K562 (cell line): Measurements from ENCODE around the gene SNX15. TPM values are rescaled to one million over a fixed set of nuclear protein-coding genes. Genes with fewer than 3 reads are reported as not detected.
A peak's percentile ranks its signal among the peaks of the same experiment; 100 is the strongest.

ENCODE experiments used
- ADNP ChIP-seq: fragments of 200-800 bp; sonication (Bioruptor generic); IDR thresholded peaks from 2 replicates; pipeline ENCODE4 v1.6.1; 2016; ENCODE audit warnings: missing genetic modification characterization, missing compliant biosample characterization
- ATF1 ChIP-seq, 2 experiments: fragments of 450-650 bp in 1 of 2; IDR thresholded peaks; 2 replicates each; pipeline ENCODE4 v1.6.1; 2016; ENCODE audit warnings: missing compliant biosample characterization in 1 of 2, missing genetic modification characterization in 1 of 2
- CEBPG ChIP-seq, 3 experiments: fragments of 200-800 bp in 1 of 3; sonication (Bioruptor generic) in 1 of 3; sonication (generic) in 1 of 3; formaldehyde crosslinking in 1 of 3; IDR thresholded peaks in 2 of 3; conservative IDR thresholded peaks in 1 of 3; 2 replicates each; pipeline versions ENCODE4 v1.6.1 to v1.8.0; 2016 to 2022; ENCODE audit warnings: missing compliant biosample characterization in 2 of 3, missing genetic modification characterization in 2 of 3, mild to moderate bottlenecking in 1 of 3, missing genetic modification reagents in 1 of 3
- IFI16 ChIP-seq: fragments of 250-450 bp; sonication (Bioruptor Pico); IDR thresholded peaks from 2 replicates; pipeline ENCODE4 v2.1.2; 2022; ENCODE audit warnings: mild to moderate bottlenecking, inconsistent platforms
- MYNN ChIP-seq, 2 experiments: sonication (generic); formaldehyde crosslinking in 1 of 2; IDR thresholded peaks; 2 replicates each; pipeline versions ENCODE4 v1.5.0 to v1.6.1; 2016 to 2020; ENCODE audit warnings: antibody characterized with exemption in 1 of 2, missing genetic modification reagents in 1 of 2
- NEUROD1 ChIP-seq: fragments of 150-350 bp; IDR thresholded peaks from 2 replicates; pipeline ENCODE4 v1.6.1; 2014; ENCODE audit warnings: borderline replicate concordance, low read length, low read depth; ENCODE audit not compliant: partially characterized antibody
- NR2C1 ChIP-seq, 2 experiments: fragments of 450-650 bp; IDR thresholded peaks; 2 replicates each; pipeline ENCODE4 v1.6.1; 2017; ENCODE audit warnings: mild to moderate bottlenecking in 2 of 2, antibody characterized with exemption in 1 of 2, inconsistent platforms in 1 of 2, missing compliant biosample characterization in 1 of 2, missing genetic modification characterization in 1 of 2
- TGIF2 ChIP-seq: sonication (generic); formaldehyde crosslinking; IDR thresholded peaks from 2 replicates; pipeline ENCODE4 v1.8.1; 2022; ENCODE audit warnings: mild to moderate bottlenecking, missing genetic modification reagents, moderate library complexity
- ZHX1 ChIP-seq: fragments of 150-350 bp; conservative IDR thresholded peaks from 2 replicates; pipeline ENCODE4 v1.6.1; 2014; ENCODE audit warnings: low read length
- ZNF212 ChIP-seq: fragments of 450-650 bp; formaldehyde crosslinking; IDR thresholded peaks from 2 replicates; pipeline ENCODE4 v1.4.0; 2020; ENCODE audit warnings: mild to moderate bottlenecking
- polyA plus RNA-seq, 8 experiments: library from polyadenylated mRNA; depleted of rRNA in 4 of 8; stranded (reverse) in 5 of 8; unstranded in 3 of 8; fragments of >200 nt; fragmentation: Nextera tagmentation in 2 of 8; fragmentation: Illumina TruSeq in 1 of 8; extraction: Ambion mirVana in 2 of 8; extraction: Trizol in 1 of 8; gene quantifications; 2 replicates each; pipeline versions ENCODE4 v1.2.1 to v1.2.3, GENCODE V29; 2011 to 2014; ENCODE audit warnings: inconsistent platforms in 1 of 8, missing spikeins in 1 of 8
- total RNA-seq, 7 experiments: library from RNA; depleted of rRNA in 6 of 7; stranded (reverse); fragments of >200 nt in 6 of 7; fragmentation: Illumina TruSeq in 2 of 7; extraction: Trizol in 2 of 7; gene quantifications; 2 replicates each; pipeline versions ENCODE4 v1.2.1 to v1.2.3, GENCODE V29; 2011 to 2021; ENCODE audit warnings: low replicate concordance in 1 of 7
- TF ChIP-seq, protein P1 (sequence below): fragments of 250-450 bp; sonication (Bioruptor Pico); IDR thresholded peaks from 2 replicates; pipeline ENCODE4 v1.4.0; 2020; ENCODE audit warnings: mild to moderate bottlenecking
- TF ChIP-seq, protein P2 (sequence below): fragments of 250-450 bp; sonication (Bioruptor Pico); IDR thresholded peaks from 2 replicates; pipeline ENCODE4 v1.8.0; 2021; ENCODE audit warnings: moderate library complexity, mild to moderate bottlenecking, inconsistent platforms
- TF ChIP-seq, protein P3 (sequence below), 3 experiments: fragments of 200-800 bp in 1 of 3; fragments of 250-450 bp in 1 of 3; fragments of 450-650 bp in 1 of 3; sonication (Bioruptor Pico) in 1 of 3; sonication (Bioruptor generic) in 1 of 3; formaldehyde crosslinking in 1 of 3; IDR thresholded peaks; 2 replicates each; pipeline versions ENCODE4 v1.6.1 to v1.8.0; 2016 to 2022; ENCODE audit warnings: mild to moderate bottlenecking in 2 of 3, missing genetic modification characterization in 2 of 3, missing compliant biosample characterization in 1 of 3, moderate library complexity in 1 of 3

SNX15 gene
- total and polyA plus RNA-seq, 9 of the 15 experiments (the other 6 are each of a cell fraction or from before 2014, with no cell fraction given), result 1.8 to 27.8 (median 15.2) TPM

DNA sequence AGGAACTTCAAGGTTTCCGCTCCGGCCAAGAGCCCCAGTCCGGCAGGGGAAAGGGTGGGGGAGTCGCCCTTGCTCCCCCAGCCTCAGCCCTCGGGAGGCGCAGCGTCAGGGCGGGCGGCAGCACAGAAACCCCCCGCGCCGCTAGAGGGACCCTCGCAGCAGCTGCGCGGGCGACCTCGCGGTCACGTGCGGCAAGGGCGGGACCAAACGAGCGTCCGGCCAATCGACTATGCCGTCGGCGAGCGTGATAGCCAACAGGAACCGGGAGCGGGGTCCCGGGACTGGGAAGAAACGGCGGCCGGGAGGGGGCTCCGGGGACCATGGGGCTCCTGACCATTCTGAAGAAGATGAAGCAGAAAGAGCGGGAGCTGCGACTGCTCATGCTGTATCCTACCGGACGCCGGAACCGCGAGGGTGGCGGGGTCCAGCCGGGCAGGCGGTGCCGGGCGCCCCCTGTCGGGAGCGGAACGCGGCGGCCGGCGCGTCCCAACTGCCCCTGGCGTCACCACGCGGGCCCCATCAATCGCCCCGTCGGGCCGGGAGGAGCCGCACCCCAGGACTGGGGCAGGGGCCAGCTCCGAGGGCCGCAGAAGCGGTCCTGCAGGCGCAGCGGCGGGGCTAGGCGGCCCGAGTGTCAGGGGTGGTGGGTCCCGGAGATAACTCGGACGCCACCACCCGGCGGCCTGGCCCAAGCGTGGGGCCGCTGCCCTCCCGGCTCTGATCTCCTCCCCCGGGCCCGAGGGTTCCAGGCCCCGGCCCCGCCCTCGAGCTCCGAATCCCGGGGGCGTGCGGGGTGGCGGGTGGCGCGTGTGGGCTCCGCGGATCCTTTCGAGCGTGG, 13.1 kb upstream of the SNX15 start, which contains the start of gene ARL2 (continued):
- TF ChIP-seq, protein P1, sequence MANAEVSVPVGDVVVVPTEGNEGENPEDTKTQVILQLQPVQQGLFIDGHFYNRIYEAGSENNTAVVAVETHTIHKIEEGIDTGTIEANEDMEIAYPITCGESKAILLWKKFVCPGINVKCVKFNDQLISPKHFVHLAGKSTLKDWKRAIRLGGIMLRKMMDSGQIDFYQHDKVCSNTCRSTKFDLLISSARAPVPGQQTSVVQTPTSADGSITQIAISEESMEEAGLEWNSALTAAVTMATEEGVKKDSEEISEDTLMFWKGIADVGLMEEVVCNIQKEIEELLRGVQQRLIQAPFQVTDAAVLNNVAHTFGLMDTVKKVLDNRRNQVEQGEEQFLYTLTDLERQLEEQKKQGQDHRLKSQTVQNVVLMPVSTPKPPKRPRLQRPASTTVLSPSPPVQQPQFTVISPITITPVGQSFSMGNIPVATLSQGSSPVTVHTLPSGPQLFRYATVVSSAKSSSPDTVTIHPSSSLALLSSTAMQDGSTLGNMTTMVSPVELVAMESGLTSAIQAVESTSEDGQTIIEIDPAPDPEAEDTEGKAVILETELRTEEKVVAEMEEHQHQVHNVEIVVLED (CRISPR knock-in tag), result peak; percentile 92
- TF ChIP-seq NR2C1 (IDR thresholded peaks at IDR 0.05) (peak; percentile 49; the same call in 1 of the 2 replicates), NR2C1 (tag; IDR thresholded peaks at IDR 0.05) (peak; percentile 71; the same call in 1 of the 2 replicates), TGIF2 (CRISPR knock-in tag) (peak; percentile 96; the same call in 1 of the 2 replicates), IFI16 (CRISPR knock-in tag) (no peak), ATF1 (CRISPR knock-in tag; IDR thresholded peaks at IDR 0.05) (0 out of 2 replicates have a peak, but pooled peaks have one; percentile 24), ATF1 (tag; IDR thresholded peaks at IDR 0.05) (peak; percentile 93), CEBPG (CRISPR knock-in tag; IDR thresholded peaks at IDR 0.05) (no peak; the same call in 1 of the 2 replicates), CEBPG (tag; conservative IDR thresholded peaks at IDR 0.05 in 1 of 2, IDR thresholded peaks at IDR 0.05 in 1 of 2) (no peak), ZNF212 (CRISPR knock-in tag) (0 out of 2 replicates have a peak, but pooled peaks have one; percentile 20), NEUROD1 (peak; percentile 11), MYNN (IDR thresholded peaks at IDR 0.05) (0 out of 2 replicates have a peak, but pooled peaks have one; percentile 34), MYNN (CRISPR knock-in tag; IDR thresholded peaks at IDR 0.05) (no peak), ADNP (tag) (peak; percentile 10; the same call in 1 of the 2 replicates), ZHX1 (no peak)
- TF ChIP-seq, protein P2, sequence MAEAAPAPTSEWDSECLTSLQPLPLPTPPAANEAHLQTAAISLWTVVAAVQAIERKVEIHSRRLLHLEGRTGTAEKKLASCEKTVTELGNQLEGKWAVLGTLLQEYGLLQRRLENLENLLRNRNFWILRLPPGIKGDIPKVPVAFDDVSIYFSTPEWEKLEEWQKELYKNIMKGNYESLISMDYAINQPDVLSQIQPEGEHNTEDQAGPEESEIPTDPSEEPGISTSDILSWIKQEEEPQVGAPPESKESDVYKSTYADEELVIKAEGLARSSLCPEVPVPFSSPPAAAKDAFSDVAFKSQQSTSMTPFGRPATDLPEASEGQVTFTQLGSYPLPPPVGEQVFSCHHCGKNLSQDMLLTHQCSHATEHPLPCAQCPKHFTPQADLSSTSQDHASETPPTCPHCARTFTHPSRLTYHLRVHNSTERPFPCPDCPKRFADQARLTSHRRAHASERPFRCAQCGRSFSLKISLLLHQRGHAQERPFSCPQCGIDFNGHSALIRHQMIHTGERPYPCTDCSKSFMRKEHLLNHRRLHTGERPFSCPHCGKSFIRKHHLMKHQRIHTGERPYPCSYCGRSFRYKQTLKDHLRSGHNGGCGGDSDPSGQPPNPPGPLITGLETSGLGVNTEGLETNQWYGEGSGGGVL (CRISPR knock-in tag), result no peak
- TF ChIP-seq, protein P3, sequence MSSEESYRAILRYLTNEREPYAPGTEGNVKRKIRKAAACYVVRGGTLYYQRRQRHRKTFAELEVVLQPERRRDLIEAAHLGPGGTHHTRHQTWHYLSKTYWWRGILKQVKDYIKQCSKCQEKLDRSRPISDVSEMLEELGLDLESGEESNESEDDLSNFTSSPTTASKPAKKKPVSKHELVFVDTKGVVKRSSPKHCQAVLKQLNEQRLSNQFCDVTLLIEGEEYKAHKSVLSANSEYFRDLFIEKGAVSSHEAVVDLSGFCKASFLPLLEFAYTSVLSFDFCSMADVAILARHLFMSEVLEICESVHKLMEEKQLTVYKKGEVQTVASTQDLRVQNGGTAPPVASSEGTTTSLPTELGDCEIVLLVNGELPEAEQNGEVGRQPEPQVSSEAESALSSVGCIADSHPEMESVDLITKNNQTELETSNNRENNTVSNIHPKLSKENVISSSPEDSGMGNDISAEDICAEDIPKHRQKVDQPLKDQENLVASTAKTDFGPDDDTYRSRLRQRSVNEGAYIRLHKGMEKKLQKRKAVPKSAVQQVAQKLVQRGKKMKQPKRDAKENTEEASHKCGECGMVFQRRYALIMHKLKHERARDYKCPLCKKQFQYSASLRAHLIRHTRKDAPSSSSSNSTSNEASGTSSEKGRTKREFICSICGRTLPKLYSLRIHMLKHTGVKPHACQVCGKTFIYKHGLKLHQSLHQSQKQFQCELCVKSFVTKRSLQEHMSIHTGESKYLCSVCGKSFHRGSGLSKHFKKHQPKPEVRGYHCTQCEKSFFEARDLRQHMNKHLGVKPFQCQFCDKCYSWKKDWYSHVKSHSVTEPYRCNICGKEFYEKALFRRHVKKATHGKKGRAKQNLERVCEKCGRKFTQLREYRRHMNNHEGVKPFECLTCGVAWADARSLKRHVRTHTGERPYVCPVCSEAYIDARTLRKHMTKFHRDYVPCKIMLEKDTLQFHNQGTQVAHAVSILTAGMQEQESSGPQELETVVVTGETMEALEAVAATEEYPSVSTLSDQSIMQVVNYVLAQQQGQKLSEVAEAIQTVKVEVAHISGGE (CRISPR knock-in tag; IDR thresholded peaks at IDR 0.05), result peak in 1 of 3 experiments; percentile 80; a peak in 2 of 6 replicates
